ENCODE measurements around the gene ALDH1B1. TPM values are rescaled to one million over a fixed set of nuclear protein-coding genes. Genes with fewer than 3 reads are reported as not detected.

The ALDH1B1 gene
- 100 to 1,000 TPM in 3 of 4 donors, 10 to 100 TPM in 1; 24.9 to 120 (median 107) TPM for total RNA-seq
- polyA plus RNA-seq: 10 to 100 TPM; 34.3 to 46.9 (median 45.3) TPM
- long read RNA-seq, donor 1, transcript ALDH1B1-201 (2 exons, 3,066 nt): major isoform, 95 of 113 reads
- long read RNA-seq, donor 1, partial matches to known transcripts: 15 of 113 reads
- long read RNA-seq, donor 1, other reads (novel, unspliced or antisense): 0 of 113 reads
- long read RNA-seq, donor 2, transcript ALDH1B1-201 (2 exons, 3,066 nt): major isoform, 54 of 65 reads
- long read RNA-seq, donor 2, partial matches to known transcripts: 10 of 65 reads
- long read RNA-seq, donor 2, other reads (novel, unspliced or antisense): 0 of 65 reads

GRCh38 chr9:38392235-38393127 is at the start of gene ALDH1B1:
Gene ALDH1B1 (plus strand): TSS chr9:38392702. CDS start chr9:38395749, 3,047 bp downstream.
- Histone ChIP-seq H3K27me3 (ENCODE audit: insufficient read depth in 3 of 3, low read length in 2 of 3) (no peaks in the 10 kb centered on the region), H3K27ac (peak within 1 kb of the TSS; percentile 93), H3K36me3 (ENCODE audit: insufficient read depth in 1 of 2, low read depth in 1 of 2) (peaks cover 8 to 19% of the 10 kb centered on the region in 2 donors), H3K4me1 (peaks cover 33% of the 10 kb centered on the region), H3K9me3 (no peaks in the 10 kb centered on the region), H3K4me3 (peak within 1 kb of the TSS; percentile 92)
- intact Hi-C loops (cut with DNase I): loop anchor here (10.0 kb wide), 4 partner anchors 488 to 988 kb away; partner anchors contain the start of genes POLR1E (in 1 of the 2) and SLC25A51 (in 1 of the 2)
- DNase-seq: peak; percentile 87 to 90
- TF ChIP-seq, protein P1, sequence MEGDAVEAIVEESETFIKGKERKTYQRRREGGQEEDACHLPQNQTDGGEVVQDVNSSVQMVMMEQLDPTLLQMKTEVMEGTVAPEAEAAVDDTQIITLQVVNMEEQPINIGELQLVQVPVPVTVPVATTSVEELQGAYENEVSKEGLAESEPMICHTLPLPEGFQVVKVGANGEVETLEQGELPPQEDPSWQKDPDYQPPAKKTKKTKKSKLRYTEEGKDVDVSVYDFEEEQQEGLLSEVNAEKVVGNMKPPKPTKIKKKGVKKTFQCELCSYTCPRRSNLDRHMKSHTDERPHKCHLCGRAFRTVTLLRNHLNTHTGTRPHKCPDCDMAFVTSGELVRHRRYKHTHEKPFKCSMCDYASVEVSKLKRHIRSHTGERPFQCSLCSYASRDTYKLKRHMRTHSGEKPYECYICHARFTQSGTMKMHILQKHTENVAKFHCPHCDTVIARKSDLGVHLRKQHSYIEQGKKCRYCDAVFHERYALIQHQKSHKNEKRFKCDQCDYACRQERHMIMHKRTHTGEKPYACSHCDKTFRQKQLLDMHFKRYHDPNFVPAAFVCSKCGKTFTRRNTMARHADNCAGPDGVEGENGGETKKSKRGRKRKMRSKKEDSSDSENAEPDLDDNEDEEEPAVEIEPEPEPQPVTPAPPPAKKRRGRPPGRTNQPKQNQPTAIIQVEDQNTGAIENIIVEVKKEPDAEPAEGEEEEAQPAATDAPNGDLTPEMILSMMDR (IDR thresholded peaks at IDR 0.05): no peak
- ATAC-seq: peak; percentile 94 to 99 (median 97)
- 0 to 1% (median 1%) methylated on average over 50 to 58 of the region's 58 CpGs for WGBS, 3 donors

GRCh38 chr9:38343037-38343436 is 49.5 kb upstream of the ALDH1B1 start:
- ATAC-seq (no peak), DNase-seq (no peak)
- WGBS, 3 donors: 83 to 88% (median 87%) methylated on average over 3 of the region's 3 CpGs
- Histone ChIP-seq H3K4me3 (no peak overlapping the region), H3K9me3 (no peaks in the 10 kb centered on the region), H3K4me1 (no peaks in the 10 kb centered on the region), H3K36me3 (ENCODE audit: insufficient read depth in 1 of 2, low read depth in 1 of 2) (no peaks in the 10 kb centered on the region), H3K27me3 (ENCODE audit: insufficient read depth in 3 of 3, low read length in 2 of 3) (peaks cover 0 to 3% (median 0%) of the 10 kb centered on the region in 3 donors), H3K27ac (no peak overlapping the region)
- intact Hi-C loops (cut with DNase I): no loop called here
- TF ChIP-seq, protein P1 (IDR thresholded peaks at IDR 0.05): no peak

DNA sequence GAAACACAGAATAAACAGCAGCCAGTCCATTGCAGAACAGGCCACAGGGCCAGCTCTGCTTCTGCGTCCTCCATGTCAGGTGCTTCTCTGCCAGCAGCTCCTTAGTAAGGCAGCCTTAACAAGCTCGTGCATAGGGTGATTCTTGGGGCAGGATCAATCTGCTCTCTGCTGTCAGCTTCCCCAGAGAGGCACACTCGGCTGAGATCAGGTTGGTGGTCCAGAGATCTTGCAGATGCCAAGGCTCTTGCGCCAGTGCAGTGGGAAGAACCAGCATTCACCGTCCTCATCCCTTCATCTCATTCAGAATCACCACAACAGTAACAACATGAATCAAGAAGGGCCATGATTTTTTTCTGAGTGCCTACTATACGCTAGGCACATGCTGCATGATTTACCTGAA is 49.0 kb upstream of the ALDH1B1 start:
- no peak overlapping the region for H3K4me3 ChIP-seq
- peaks cover 0 to 3% (median 0%) of the 10 kb centered on the region in 3 donors for H3K27me3 ChIP-seq (ENCODE audit: insufficient read depth in 3 of 3, low read length in 2 of 3)
- H3K36me3 ChIP-seq (ENCODE audit: insufficient read depth in 1 of 2, low read depth in 1 of 2): no peaks in the 10 kb centered on the region
- no peaks in the 10 kb centered on the region for H3K4me1 ChIP-seq
- ATAC-seq (no peak), DNase-seq (no peak)
- no peak overlapping the region for H3K27ac ChIP-seq
- 88 to 91% (median 89%) methylated on average over 6 of the region's 6 CpGs for WGBS, 3 donors
- TF ChIP-seq, protein P1 (IDR thresholded peaks at IDR 0.05): no peak
- no peaks in the 10 kb centered on the region for H3K9me3 ChIP-seq
- intact Hi-C loops (cut with DNase I): no loop called here

GRCh38 chr9:38344566-38345324 is 47.8 kb upstream of the ALDH1B1 start:
- no peaks in the 10 kb centered on the region for H3K9me3 ChIP-seq
- DNase-seq (no peak), ATAC-seq (no peak)
- intact Hi-C loops (cut with DNase I): no loop called here
- no peak overlapping the region for H3K4me3 ChIP-seq
- H3K36me3 ChIP-seq (ENCODE audit: insufficient read depth in 1 of 2, low read depth in 1 of 2): no peaks in the 10 kb centered on the region
- no peaks in the 10 kb centered on the region for H3K4me1 ChIP-seq
- 64 to 76% (median 76%) methylated on average over 7 of the region's 7 CpGs for WGBS, 3 donors
- TF ChIP-seq, protein P1 (IDR thresholded peaks at IDR 0.05): no peak
- peaks cover 0 to 3% (median 0%) of the 10 kb centered on the region in 3 donors for H3K27me3 ChIP-seq (ENCODE audit: insufficient read depth in 3 of 3, low read length in 2 of 3)
- H3K27ac ChIP-seq: no peak overlapping the region
